Tibial artery (tissue), 4 donors: Measurements from ENCODE around the gene DSCAM.

ENCODE experiments used
- DNase-seq, 2 donors: peaks; one replicate each; pipeline ENCODE4 v3.0.0-alpha.2; 2019
- H3K27ac ChIP-seq, 2 donors: fragments of 200-600 bp; sonication (generic) in 1 of 2; 1 replicate in 1 of 2; 2 replicates in 1 of 2; pipeline ENCODE4 v1.5.1; 2018 to 2019; ENCODE audit warnings: mild to moderate bottlenecking in 1 of 2
- H3K27me3 ChIP-seq, 2 donors: fragments of 200-600 bp; sonication (generic) in 1 of 2; one replicate each; pipeline versions ENCODE4 v1.5.1 to v1.6.0; 2016 to 2019
- H3K36me3 ChIP-seq, 3 donors: fragments of 200-600 bp; sonication (generic) in 2 of 3; one replicate each; pipeline ENCODE4 v1.5.1; 2016 to 2019; ENCODE audit warnings: mild to moderate bottlenecking in 2 of 3
- H3K4me1 ChIP-seq, 4 donors: fragments of 200-600 bp; sonication (generic) in 2 of 4; 1 replicate in 3 of 4; 2 replicates in 1 of 4; pipeline ENCODE4 v1.5.1; 2016 to 2019
- H3K4me3 ChIP-seq, 2 donors: fragments of 200-600 bp; sonication (generic) in 1 of 2; 1 replicate in 1 of 2; 2 replicates in 1 of 2; pipeline ENCODE4 v1.5.1; 2018 to 2019; ENCODE audit warnings: mild to moderate bottlenecking in 2 of 2
- H3K9me3 ChIP-seq, 3 donors: fragments of 200-600 bp; sonication (generic) in 1 of 3; one replicate each; pipeline ENCODE4 v1.5.1; 2016 to 2019
- CTCF ChIP-seq, 2 experiments: fragments of 200-600 bp in 1 of 2; fragments of 450-650 bp in 1 of 2; IDR thresholded peaks; one replicate each; pipeline ENCODE4 v1.5.1; 2017 to 2019; ENCODE audit warnings: antibody characterized with exemption in 2 of 2, mild to moderate bottlenecking in 1 of 2, moderate library complexity in 1 of 2
- intact Hi-C: fragments of 100-400 bp; cut with DNase I; formaldehyde crosslinking; loops from one replicate; pipeline ENCODE4 v1.15.0; 2023; ENCODE audit warnings: low total_unique reads

DSCAM gene

GRCh38 chr21:40768056-40768455 is 78.9 kb downstream of the DSCAM start:
- no peaks in the 10 kb centered on the region for H3K4me1 ChIP-seq
- DNase-seq = no peak
- no peak overlapping the region for H3K27ac ChIP-seq
- TF ChIP-seq CTCF (IDR thresholded peaks at IDR 0.05) = no peak
- no peaks in the 10 kb centered on the region for H3K27me3 ChIP-seq
- H3K4me3 ChIP-seq = no peak overlapping the region
- no peaks in the 10 kb centered on the region for H3K9me3 ChIP-seq
- intact Hi-C loops = no loop called here
- H3K36me3 ChIP-seq = no peaks in the 10 kb centered on the region

GRCh38 chr21:40766381-40766780 is 80.6 kb downstream of the DSCAM start:
- H3K36me3 ChIP-seq = no peaks in the 10 kb centered on the region
- H3K27me3 ChIP-seq = no peaks in the 10 kb centered on the region
- no peak overlapping the region for H3K27ac ChIP-seq
- no peak for TF ChIP-seq CTCF (IDR thresholded peaks at IDR 0.05)
- intact Hi-C loops = no loop called here
- H3K9me3 ChIP-seq = no peaks in the 10 kb centered on the region
- H3K4me1 ChIP-seq = no peaks in the 10 kb centered on the region
- DNase-seq = no peak
- no peak overlapping the region for H3K4me3 ChIP-seq

GRCh38 chr21:40765811-40766210 is 81.1 kb downstream of the DSCAM start:
- DNase-seq = no peak
- H3K4me3 ChIP-seq = no peak overlapping the region
- TF ChIP-seq CTCF (IDR thresholded peaks at IDR 0.05) = no peak
- intact Hi-C loops = no loop called here
- no peaks in the 10 kb centered on the region for H3K27me3 ChIP-seq
- no peak overlapping the region for H3K27ac ChIP-seq
- no peaks in the 10 kb centered on the region for H3K4me1 ChIP-seq
- no peaks in the 10 kb centered on the region for H3K9me3 ChIP-seq
- no peaks in the 10 kb centered on the region for H3K36me3 ChIP-seq

- no peak for DNase-seq
- no peak for TF ChIP-seq CTCF (IDR thresholded peaks at IDR 0.05)
- intact Hi-C loops = no loop called here
- H3K27me3 ChIP-seq = no peaks in the 10 kb centered on the region
- no peak overlapping the region for H3K4me3 ChIP-seq
- no peaks in the 10 kb centered on the region for H3K4me1 ChIP-seq
- H3K36me3 ChIP-seq = no peaks in the 10 kb centered on the region
- H3K9me3 ChIP-seq = no peaks in the 10 kb centered on the region
- H3K27ac ChIP-seq = no peak overlapping the region
These were observed 86.1 kb downstream of the DSCAM start for GRCh38 chr21:40760821-40761220.

- intact Hi-C loops = no loop called here
- no peak overlapping the region for H3K4me3 ChIP-seq
- no peaks in the 10 kb centered on the region for H3K36me3 ChIP-seq
- H3K27me3 ChIP-seq = no peaks in the 10 kb centered on the region
- no peak for DNase-seq
- H3K27ac ChIP-seq = no peak overlapping the region
- no peaks in the 10 kb centered on the region for H3K4me1 ChIP-seq
- no peaks in the 10 kb centered on the region for H3K9me3 ChIP-seq
- TF ChIP-seq CTCF (IDR thresholded peaks at IDR 0.05) = no peak
These were observed 87.9 kb downstream of the DSCAM start for GRCh38 chr21:40759061-40759460.

- H3K4me3 ChIP-seq = no peak overlapping the region
- no peaks in the 10 kb centered on the region for H3K36me3 ChIP-seq
- TF ChIP-seq CTCF (IDR thresholded peaks at IDR 0.05) = no peak
- H3K27ac ChIP-seq = no peak overlapping the region
- no peaks in the 10 kb centered on the region for H3K27me3 ChIP-seq
- H3K9me3 ChIP-seq = no peaks in the 10 kb centered on the region
- no peaks in the 10 kb centered on the region for H3K4me1 ChIP-seq
- no peak for DNase-seq
- intact Hi-C loops = no loop called here
These were observed 89.6 kb downstream of the DSCAM start for GRCh38 chr21:40757366-40757765.
